Activated CD4-positive, CD25-positive, alpha-beta regulatory T cell treated with anti-CD3 and anti-CD28 coated beads, Interleukin-2, amount 50 U/mL, for 72 hours (primary cell): ENCODE results near the gene SRSF12.
"Not testable (repeated sequence)": the region's sequence is repeated elsewhere in the genome, so short reads cannot be mapped to it uniquely, and the experiment has no call there.

ENCODE experiments used
- DNase-seq: peaks from one replicate; pipeline ENCODE4 v3.0.0; 2021

Gene SRSF12

DNA sequence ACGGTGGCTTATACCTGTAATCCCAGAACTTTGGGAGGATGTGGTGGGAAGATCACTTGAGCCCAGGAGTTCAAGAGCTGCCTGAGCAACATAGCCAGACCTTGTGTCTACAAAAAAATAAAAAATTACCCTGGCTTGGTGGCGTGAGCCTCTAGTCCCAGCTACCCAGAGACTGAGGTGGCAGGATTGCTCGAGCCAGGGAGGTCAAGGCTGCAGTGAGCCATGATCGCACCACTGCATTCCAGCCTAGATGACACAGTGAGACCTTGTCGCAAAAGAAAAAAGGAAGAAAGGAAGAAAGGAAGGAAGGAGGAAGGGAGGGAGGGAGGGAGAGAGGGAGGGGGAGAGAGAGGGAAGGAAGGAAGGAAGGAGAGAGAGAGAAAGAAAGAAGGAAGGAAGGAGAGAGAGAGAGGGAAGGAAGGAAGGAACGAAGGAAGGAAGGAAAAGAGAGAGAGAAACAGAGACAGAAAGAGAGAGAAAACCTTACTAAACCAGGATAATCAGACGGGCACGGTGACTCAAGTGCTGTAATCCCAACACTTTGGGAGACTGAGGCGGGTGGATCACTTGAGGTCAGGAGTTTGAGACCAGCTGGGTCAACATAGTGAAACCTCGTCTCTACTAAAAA is 48.2 kb downstream of the SRSF12 start:
- DNase-seq = no peak

DNA sequence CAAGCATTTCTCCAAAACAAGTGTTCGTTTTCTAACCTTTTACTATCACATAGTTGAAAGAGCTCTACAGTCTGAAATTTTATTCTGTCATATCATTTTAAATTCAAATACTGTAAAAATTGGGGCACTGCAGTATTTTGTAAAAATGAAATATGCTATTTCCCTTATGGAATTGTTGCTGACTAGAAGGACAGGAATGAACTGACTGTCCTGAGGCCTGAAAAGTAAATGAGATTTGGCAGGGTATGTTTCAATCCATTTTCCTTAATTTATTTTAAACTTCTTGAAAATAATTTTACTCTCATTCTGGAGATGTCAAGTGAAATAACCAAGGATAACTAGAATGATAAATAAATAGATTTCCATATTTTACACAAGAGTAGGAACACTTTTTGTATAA is 49.2 kb downstream of the SRSF12 start:
- DNase-seq = no peak

DNA sequence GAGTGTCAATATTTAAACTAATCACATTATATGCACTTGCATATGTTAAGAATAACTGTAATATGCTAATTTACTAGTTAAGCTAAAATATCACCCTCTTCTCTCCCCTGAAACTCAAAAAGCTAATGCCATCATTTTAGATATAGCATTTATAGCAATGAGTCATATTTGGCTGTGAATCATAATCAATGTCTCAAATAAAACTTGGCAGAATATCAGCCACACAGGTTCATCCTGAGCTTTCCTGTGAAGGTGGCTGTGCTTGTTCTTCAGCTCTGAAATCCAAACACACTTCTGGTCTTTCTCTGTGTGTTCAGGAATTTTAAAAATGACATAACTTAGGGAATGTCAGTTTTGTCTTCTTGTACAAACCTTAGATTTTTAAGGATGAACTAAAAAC is 50.1 kb downstream of the SRSF12 start:
- no peak for DNase-seq

DNA sequence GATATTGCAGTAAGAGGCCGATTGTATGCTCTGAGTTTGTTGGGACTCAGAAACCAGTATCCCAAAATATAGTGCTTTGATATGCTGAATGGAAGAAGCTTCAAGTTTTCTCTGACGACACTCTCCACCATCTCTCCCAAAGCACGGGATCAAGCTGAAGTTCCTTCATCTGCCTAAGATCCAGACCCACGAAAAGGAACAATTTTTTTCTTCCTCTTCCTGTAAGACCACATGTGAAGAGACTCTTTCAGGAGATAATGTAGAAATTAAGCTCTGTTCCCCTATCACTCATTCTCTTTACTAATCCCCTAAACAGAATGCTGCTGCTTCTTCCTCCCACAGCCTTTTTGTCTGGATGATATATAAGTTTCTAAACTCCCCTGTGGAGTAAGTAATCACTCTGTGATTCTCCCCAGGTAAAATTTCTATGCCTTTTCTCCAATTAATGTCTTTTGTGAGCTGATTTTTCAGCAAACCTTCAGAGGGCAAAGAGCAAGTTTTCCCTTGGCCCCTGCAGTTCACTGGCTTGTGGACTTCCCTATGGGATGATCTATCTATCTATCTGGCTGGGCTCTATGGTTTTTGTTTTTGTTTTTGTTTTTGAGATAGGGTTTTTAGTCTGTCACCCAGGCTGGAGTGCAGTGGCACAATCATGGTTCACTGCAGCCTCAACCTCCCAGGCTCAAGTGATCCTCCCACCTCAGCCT is 50.8 kb downstream of the SRSF12 start:
- DNase-seq = no peak

DNA sequence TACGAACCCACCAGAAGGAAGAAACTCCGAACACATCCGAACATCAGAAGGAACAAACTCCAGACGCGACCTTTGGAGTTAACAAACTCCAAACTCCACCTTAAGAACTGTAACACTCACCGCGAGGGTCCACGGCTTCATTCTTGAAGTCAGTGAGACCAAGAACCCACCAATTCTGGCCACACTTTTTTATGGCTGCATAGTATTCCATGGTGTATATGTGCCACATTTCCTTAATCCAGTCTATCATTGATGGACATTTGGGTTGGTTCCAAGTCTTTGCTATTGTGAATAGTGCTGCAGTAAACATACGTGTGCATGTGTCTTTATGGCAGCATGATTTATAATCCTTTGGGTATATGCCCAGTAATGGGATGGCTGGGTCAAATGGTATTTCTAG is 51.8 kb downstream of the SRSF12 start:
- not testable (repeated sequence) for DNase-seq

DNA sequence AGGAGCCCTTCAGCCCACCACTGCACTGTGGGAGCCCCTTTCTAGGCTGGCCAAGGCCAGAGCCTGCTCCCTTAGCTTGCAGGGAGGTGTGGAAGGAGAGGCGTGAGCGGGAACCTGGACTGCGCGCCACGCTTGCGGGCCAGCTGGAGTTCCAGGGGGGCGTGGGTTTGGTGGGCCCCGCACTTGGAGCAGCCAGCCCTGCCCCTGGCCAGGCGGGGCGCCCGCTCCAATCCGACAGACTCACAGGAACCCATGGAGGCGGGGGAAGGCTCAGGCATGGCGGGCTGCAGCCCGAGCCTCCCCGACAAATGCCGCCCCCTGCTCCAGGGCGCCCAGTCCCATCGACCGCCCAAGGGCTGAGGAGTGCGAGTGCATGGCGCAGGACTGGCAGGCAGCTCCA is 52.9 kb downstream of the SRSF12 start:
- DNase-seq = not testable (repeated sequence)

DNA sequence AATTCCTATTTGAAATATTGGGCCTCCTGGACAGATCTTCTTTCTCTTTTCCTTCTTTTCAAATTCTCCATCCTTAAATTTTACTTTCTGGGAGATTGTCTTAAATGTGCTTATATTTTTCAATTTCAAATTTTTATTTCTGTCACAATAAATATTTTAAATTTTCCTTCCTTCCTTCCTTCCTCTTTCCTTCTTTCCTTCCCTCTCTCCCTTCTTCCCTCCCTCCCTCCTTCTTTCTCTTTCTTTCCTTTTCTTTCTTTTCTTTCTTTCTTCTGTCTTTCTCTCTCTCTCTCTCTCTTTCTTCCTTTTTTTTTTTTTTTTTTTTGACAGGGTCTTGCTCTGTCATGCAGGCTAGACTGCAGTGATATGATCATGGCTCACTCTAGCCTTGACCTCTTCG is 54.0 kb downstream of the SRSF12 start:
- no peak for DNase-seq

DNA sequence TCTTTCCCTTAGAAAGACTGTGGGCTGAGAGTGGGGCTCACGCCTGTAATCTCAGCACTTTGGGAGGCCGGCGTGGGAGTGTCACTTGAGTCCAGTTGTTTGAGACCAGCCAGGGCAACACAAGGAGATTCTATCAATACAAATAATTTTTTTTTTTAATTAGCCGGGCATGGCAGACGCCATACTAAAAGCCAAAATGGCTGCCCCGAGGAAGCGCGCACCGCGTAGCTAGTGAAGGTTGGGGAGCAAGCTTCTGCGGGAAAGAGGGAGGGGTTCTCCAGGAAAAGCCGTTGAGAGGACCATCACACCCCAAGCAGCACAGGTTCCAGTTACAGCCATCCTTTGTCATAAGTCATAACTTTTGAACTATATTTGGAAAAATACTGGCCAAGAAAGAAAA is 58.6 kb downstream of the SRSF12 start:
- DNase-seq = no peak

DNA sequence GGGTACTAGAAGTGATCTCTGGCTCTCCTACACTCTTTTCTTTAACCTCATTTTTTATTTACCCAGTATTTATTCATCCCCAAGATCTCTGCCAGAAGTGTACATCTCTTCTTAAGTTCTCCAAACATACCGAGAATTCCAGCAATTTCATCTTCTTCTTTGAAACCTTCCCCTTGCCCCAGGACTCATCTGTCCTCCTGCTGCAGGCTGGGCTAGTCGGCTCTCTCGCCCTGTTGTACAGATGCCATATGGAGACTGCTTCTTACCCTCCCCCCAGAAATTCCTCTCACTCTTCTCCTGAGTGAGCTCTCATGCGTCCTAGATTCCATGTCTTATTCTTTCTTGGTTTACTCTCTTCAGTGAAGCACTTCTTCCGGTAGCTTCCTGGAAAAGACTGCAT is 59.2 kb downstream of the SRSF12 start:
- DNase-seq = no peak

DNA sequence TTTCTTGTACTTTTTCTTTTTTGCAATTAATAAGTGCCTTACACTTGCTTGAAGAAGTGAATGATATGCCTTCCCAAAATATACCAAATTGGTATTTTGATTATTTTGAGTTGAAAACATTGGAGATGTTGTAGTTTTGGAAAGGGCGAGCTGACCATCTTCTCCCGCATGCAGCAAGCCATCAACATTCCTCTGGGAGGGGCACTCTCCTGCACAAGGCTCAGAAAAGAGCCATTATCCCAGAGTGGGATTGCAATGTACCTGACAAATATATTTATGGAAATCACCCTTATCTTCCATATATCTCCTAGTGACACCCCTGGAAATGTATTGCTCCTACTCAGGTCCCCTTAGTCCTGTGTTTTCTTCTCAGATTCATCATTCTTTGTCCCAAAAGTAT is 60.1 kb downstream of the SRSF12 start:
- no peak for DNase-seq

DNA sequence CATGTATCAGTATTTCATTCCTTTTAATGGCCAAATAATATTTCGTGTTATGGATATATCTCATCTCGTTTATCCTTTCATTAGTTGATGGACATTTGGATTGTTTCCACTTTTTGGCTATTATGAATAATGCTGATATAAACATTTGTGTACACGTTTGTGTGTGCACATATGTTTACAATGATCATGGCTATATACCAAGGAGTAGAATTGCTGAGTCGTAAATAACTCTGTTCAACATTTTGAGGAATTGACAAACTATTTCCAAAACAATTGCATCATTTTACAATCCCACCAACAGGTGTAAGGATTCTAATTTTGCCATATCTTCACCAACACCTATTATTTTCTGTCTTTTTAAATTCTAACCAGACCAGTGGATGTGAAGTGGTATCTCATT is 63.7 kb downstream of the SRSF12 start:
- no peak for DNase-seq

DNA sequence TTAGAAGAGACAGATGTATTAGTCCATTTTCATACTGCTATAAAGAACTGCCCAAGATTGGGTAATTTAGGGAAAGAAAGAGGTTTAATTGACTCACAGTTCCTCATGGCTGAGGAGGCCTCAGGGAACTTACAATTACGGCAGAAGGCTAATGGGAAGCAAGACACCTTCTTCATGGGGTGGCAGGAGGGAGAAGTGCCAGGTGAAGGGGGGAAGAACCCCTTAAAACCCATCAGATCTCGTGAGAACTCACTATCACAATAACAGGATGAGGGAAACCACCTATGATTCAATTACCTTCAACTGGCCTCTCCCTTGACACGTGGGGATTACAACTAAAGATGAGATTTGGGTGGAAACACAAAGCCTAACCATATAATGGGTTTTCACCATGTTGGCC is 66.2 kb downstream of the SRSF12 start:
- no peak for DNase-seq

DNA sequence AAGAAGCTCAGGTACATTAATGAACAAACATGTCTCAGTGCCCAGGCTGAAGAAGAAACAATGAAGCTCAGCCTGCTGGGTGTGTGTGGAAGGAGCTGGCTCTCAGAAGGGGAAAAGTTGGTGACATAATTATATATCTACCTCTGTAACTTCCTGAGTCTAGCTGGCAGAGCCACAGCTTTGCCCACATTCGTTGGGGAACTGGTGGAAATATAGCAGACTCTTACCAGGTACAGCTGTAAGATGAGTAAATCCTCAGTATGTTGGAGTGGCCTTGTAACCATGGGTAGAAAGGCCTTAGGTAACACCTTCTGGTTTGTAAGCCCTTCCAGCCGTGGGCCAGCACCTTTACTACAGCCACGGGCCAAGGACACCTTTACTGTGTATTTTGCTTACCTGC is 67.2 kb downstream of the SRSF12 start:
- DNase-seq = no peak

DNA sequence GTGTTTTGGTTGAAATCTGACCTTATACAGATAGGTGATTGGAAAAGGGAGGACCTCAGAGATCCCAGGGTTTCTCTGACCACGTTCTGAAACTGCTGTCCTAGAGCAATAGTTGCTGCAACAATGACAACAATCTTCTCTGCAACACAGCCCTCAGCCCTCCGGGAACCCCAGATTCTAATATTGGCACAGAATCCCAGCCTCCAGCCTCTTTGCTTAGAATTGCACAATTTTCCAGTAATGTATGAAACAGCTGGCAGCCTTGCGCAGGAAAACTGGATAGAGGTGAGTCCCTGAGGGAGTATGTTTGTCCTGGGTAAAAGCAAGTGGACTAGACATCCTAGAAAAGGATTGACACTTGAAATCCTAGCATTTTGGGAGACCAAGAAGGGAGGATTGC is 67.7 kb downstream of the SRSF12 start:
- no peak for DNase-seq

DNA sequence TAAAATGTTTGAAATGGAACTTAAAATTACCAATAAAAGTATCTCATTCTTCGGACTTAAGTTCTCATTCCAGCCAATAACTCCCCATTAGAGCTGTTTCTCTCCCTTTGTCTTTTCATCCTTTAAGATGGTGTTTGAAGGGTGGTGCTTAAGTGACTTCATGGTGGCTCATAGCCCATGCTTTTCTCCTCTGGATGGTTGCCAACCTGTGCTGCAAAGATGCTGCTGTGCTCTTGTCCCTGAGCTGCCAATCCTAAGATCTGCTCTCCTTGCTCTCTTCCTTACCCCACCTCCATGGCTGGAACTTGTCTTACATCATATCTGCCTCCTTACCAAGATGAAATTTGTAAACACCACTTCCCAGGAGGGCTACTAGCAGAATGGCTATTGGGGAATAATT is 68.9 kb downstream of the SRSF12 start:
- DNase-seq = no peak

DNA sequence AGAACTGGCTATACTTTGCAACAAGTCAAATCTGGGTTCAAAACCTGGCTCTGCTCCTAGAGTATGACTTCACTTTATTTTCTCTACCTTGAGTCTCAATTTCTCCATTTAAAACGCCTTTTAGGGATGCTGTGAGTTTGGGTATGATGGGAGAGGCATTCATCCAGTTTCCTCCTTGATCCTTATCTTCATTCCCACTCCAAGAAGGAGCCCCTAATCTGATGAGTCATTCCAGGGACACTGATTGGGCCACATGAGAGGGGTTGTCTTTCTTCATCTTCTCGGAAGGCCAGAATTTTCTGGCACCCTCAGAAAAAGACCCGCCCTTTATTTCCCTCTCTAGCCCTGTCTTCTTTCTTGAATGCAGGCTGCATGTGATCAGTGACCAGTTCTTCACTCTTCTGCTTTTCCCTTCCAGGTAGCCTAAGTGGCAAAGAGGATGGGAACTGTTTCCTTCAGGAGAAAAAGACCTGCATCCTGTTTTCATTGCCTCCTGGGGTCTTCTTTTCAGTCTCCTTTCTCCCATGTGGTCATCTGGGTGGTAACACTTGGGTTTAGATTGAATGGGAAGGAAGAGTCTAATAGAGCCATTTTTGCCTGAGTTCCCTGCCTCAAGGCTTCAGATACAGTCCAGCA is 69.5 kb downstream of the SRSF12 start:
- DNase-seq = no peak

DNA sequence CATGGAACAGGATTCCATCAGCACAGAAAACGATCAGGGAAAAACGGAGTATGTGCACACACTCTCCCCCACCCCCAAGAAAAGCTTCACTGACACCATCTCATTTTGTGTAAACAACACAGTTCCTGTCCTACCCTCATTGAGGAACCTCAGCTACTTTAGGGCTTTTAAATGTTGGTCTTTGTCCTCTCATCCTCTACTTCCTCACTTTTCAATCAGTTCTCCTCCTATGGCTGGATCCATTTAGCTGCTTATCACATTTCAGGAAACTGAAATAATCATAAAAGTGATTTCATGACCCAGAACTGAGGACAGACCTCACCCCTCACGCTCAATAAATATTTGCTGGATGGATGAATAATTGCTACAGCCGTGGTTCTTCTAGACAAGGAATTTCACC is 70.4 kb downstream of the SRSF12 start:
- no peak for DNase-seq
